HG03342 (cell line): Measurements from ENCODE around the gene IL2.

Experiments used
- ATAC-seq: cut with Tn5 transposase; IDR thresholded peaks from one replicate; pipeline ENCODE4 v1.9.1; 2021; ENCODE audit warnings: mild to moderate bottlenecking, moderate library complexity; ENCODE audit not compliant: unreplicated experiment

Gene IL2

GRCh38 chr4:122456231-122457116 is at the start of gene IL2:
Gene IL2, minus strand, starts transcription at chr4:122456725. Its CDS starts 285 bp downstream, at chr4:122456440.
- ATAC-seq: no peak

- no peak for ATAC-seq
Observed at GRCh38 chr4:122503214-122503613, 46.7 kb upstream of the IL2 start.

GRCh38 chr4:122500852-122501501 is 44.5 kb upstream of the IL2 start:
- ATAC-seq: no peak

GRCh38 chr4:122489061-122489460 is 32.5 kb upstream of the IL2 start:
- ATAC-seq: no peak

- no peak for ATAC-seq
Observed at GRCh38 chr4:122483481-122483880, 27.0 kb upstream of the IL2 start.

- no peak for ATAC-seq
Observed at GRCh38 chr4:122481766-122482405, 25.4 kb upstream of the IL2 start.

GRCh38 chr4:122480655-122481487 is 24.3 kb upstream of the IL2 start:
- no peak for ATAC-seq

- no peak for ATAC-seq
Observed at GRCh38 chr4:122479935-122480416, 23.5 kb upstream of the IL2 start.

- no peak for ATAC-seq
Observed at GRCh38 chr4:122476745-122477144, 20.2 kb upstream of the IL2 start.

GRCh38 chr4:122476126-122476525 is 19.6 kb upstream of the IL2 start:
- no peak for ATAC-seq

- no peak for ATAC-seq
Observed at GRCh38 chr4:122475233-122475632, 18.7 kb upstream of the IL2 start.

- ATAC-seq: no peak
Observed at GRCh38 chr4:122469457-122469856, 12.9 kb upstream of the IL2 start.

- ATAC-seq: peak; percentile 91
Observed at GRCh38 chr4:122458625-122459024, 2.1 kb upstream of the IL2 start.

- ATAC-seq: no peak
Observed at GRCh38 chr4:122453384-122453995, 3.0 kb downstream of the IL2 start.

- no peak for ATAC-seq
Observed at GRCh38 chr4:122450847-122451246, 5.7 kb downstream of the IL2 start.

GRCh38 chr4:122434285-122434684 is 22.2 kb downstream of the IL2 start:
- no peak for ATAC-seq

GRCh38 chr4:122431351-122431750 is 25.2 kb downstream of the IL2 start:
- ATAC-seq: no peak

GRCh38 chr4:122423246-122423645 is 33.3 kb downstream of the IL2 start:
- ATAC-seq: no peak

GRCh38 chr4:122412547-122412946 is 44.0 kb downstream of the IL2 start:
- peak; percentile 49 for ATAC-seq

GRCh38 chr4:122403861-122404260 is 52.7 kb downstream of the IL2 start:
- no peak for ATAC-seq
